HG03045 (cell line): ENCODE measurements around the gene TAB3.
"Not testable (repeated sequence)": the region's sequence is repeated elsewhere in the genome, so short reads cannot be mapped to it uniquely, and the experiment has no call there.

ENCODE experiments used
- ATAC-seq: cut with Tn5 transposase; IDR thresholded peaks from one replicate; pipeline ENCODE4 v1.9.1; 2021; ENCODE audit warnings: mild to moderate bottlenecking, moderate library complexity; ENCODE audit not compliant: unreplicated experiment

Gene TAB3

GRCh38 chrX:30819080-30819479, 70.0 kb downstream of the TAB3 start:
- ATAC-seq: no peak

GRCh38 chrX:30816079-30816478, 73.0 kb downstream of the TAB3 start:
- ATAC-seq: no peak

- no peak for ATAC-seq
Measured at GRCh38 chrX:30814978-30815377, 74.1 kb downstream of the TAB3 start.

GRCh38 chrX:30812326-30812725, 76.7 kb downstream of the TAB3 start:
- ATAC-seq: peak; percentile 89

- no peak for ATAC-seq
Measured at GRCh38 chrX:30806187-30806728, 82.8 kb downstream of the TAB3 start.

GRCh38 chrX:30804462-30804861, 84.6 kb downstream of the TAB3 start:
- no peak for ATAC-seq

GRCh38 chrX:30800901-30801300, 88.2 kb downstream of the TAB3 start:
- no peak for ATAC-seq

GRCh38 chrX:30799327-30799726, 89.7 kb downstream of the TAB3 start:
- no peak for ATAC-seq

- ATAC-seq: no peak
Measured at GRCh38 chrX:30798810-30799209, 90.2 kb downstream of the TAB3 start.

- ATAC-seq: not testable (repeated sequence)
Measured at GRCh38 chrX:30797301-30797700, 91.8 kb downstream of the TAB3 start.

GRCh38 chrX:30795981-30796958, 92.8 kb downstream of the TAB3 start:
- no peak for ATAC-seq

- ATAC-seq: no peak
Measured at GRCh38 chrX:30794497-30794896, 94.6 kb downstream of the TAB3 start.

GRCh38 chrX:30793767-30794103, 95.3 kb downstream of the TAB3 start:
- no peak for ATAC-seq

GRCh38 chrX:30793075-30793766, 95.8 kb downstream of the TAB3 start:
- no peak for ATAC-seq

- ATAC-seq: no peak
Measured at GRCh38 chrX:30791296-30792278, 97.5 kb downstream of the TAB3 start.

- ATAC-seq: no peak
Measured at GRCh38 chrX:30787012-30787411, 102.0 kb downstream of the TAB3 start.

- no peak for ATAC-seq
Measured at GRCh38 chrX:30786374-30786773, 102.7 kb downstream of the TAB3 start.

GRCh38 chrX:30781711-30782444, 107.2 kb downstream of the TAB3 start:
- no peak for ATAC-seq

- ATAC-seq: no peak
Measured at GRCh38 chrX:30779453-30780030, 109.5 kb downstream of the TAB3 start.

- ATAC-seq: no peak
Measured at GRCh38 chrX:30777575-30777974, 111.5 kb downstream of the TAB3 start.
